Mesenteric fat pad (tissue), 1 donor: ENCODE measurements around the gene UBAP1L. TPM values are rescaled to one million over a fixed set of nuclear protein-coding genes. Genes with fewer than 3 reads are reported as not detected.

Experiments
- DNase-seq: peaks from one replicate; pipeline ENCODE4 v3.0.0-alpha.2; 2020; ENCODE audit warnings: low spot score
- total RNA-seq: library from RNA; stranded (reverse); fragmentation: NEBNext Ultra II Directional; extraction: Animal tissue kit (Norgen Biotek cat#: 25700); gene quantifications from one replicate; pipeline ENCODE4 v1.2.1, GENCODE V29; 2021
- donor health status: DM: yes; HTN: yes; CAD: no.

UBAP1L gene
- total RNA-seq, 1 donor from 2014 or later: 3.9 TPM

DNA sequence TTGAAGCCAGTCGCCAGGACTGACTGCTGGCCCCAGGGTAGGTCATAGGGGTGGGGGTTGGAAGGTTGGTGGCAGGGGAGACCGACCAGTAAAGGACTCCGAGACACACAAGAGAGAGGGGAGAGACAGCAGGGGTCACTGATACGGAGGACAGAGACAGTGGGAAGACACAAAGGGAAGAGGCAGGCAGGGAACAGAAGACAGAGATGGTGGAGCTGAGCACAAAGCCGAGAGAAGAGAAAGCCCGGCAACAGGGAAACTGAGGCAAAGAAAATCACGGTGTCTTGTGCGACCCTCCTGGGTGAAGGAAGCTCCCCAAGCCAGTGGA is 47.7 kb downstream of the UBAP1L start:
- DNase-seq: no peak

DNA sequence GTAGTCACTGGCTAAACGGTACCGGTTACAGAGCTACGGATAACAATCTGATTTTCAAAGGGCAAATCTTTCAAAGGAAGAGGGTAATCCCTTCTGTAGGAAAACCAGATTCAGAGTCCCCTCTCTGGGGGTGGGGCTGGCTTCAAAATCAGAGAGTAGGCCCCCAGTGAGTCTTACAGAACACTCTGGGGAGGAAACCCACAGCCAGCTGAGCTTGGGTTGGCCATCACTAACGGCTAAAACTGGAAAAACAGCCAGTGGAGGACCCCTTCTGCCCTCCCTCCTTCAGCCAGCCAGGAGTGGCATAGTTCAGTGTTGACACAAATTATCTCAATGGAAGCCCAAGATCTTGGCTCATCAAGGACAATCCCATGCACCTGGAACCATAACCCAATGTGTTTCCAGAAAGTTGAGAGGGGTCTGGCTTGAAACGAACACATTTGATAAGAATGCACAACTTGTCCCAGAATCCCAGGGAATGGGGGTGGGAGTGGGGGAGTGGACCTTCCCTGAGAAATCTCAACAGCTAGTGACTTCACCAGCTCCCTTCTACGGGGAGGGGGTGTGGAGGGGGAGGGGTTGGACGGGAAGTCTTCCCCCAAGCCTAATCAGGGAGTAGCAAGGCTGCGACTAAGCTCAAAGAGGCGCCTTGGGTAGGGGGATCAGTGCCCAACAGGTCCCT is 48.2 kb downstream of the UBAP1L start:
- no peak for DNase-seq

DNA sequence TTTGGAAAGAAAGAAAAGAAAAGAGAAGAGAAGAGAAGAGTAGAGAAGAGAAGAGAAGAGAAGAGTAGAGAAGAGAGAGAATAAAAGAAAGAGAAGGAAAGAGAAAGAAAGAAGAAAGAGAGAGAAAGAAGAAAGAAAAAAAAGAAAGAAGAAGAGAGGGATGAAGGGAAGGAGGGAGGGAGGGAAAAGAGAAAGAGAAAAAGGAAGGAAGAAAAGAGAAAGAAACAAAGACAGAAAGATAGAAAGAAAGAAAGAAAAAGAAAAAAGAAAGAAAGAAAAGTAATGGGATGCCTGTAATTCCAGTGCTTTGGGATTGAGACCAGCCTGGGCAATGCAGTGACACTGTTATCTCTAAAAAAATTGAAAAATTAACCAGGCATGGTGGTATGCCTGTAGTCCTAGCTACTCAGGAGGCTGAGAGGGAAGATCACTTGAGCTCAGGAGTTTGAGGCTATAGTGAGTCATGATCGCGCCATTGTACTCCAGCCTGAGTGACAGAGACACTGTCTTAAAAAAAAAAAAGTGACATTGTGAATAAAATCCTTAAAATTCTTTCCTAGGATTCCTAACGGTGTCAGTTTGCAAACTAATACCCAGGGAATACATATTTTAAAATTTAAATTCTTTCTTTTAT is 48.9 kb downstream of the UBAP1L start:
- DNase-seq: no peak

DNA sequence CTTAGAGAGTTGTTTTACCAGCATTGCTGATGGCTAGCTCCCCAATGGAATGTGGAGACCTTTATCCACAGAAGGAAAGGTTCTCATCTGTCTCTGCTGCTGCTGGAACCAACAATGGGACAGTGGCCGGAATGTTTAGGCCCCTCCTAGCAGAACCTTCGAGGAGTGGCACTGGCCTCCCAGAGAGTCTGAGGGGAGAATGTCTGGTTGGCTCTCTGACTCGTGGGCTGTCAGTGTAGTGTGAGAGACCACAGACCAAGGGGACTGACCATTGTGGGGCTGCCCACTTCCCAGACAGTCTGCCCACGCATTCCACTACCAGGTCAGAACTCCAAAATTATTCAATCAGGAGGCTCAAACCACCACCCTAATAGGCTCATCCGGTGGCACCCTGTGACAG is 52.3 kb downstream of the UBAP1L start:
- DNase-seq: no peak

DNA sequence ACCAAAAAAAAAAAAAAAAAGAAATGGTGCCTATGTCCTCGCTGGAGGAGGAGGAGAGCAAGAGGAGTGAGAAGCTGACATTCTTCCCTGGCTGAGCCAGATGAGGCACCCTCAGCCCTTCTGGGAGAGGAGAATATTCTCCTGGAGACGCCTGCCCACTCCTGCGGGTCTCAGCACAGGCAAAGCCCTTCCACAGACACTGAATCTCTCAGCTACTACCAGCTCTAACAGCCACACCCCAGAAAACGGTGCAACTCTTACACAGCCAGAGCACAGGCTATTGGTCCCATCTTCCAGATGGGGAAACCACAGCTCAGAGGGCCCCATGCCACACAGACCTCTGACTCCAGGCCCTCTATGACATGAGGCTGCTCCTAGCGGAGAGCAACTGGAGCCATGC is 52.9 kb downstream of the UBAP1L start:
- DNase-seq: no peak

DNA sequence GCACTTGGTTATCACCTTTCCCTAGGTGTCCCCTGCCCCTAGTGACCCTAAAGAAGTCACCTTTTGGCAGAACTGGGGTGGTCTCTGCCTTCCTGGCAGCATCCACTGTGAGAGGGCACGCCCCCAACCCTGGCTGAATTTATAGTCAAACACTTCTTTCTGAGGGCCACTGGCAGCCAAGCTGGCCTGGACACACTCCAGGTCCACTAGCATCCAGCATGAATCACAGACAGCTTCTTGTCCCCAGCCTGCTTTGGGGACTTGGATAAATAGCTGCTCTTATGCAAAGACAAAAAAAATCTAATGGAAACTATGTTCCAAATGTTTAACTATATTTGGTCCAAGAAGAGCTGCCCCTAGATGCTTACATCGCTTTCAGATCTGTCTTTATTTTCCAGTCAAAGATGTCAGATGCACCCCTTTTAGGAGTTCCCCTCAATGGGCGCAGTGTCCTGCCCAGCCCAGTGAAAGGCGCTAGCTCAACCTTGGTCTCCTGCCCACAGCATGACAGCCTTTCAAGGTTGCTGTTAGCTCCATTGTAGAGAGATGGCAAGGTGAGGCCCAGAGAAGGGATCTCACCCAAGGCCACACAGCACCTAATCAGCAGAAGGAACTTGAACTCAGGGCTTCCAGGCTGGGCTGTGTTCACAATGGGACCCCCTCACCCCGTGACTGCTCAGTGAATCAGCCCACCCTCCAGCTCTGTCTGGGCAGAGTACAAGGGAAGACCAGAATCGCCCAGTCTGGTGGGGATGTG is 54.2 kb downstream of the UBAP1L start:
- no peak for DNase-seq

DNA sequence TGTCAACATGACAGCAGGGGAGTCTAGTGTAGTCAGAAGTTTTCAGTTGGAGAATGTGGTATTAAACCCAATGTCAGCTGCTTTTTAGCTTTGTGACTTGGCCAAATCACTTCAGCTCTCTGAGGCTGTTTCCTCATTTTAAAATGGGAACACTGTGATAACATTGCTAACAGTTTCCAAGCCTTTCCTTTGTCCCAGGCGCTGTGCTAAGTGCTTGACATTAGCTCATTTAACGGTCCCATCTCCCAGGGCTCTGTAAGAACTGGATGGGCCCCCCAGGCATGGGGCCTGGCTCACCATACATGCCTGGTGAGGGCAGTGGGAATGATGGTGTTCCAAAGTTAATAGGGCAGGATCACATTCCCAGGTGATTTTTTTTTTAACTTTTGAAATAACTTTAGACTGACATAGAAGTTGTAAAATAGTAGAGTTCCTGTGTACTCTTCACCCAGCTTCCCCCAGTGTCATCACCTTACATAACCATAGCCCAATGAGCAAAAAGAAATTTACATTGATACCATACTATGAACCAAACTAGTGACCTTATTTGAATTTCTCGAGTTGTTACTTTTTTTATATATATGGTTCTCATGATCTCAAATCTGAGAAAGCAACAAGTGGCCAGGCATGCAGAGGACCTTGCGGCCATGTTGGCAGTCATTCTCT is 54.9 kb downstream of the UBAP1L start:
- no peak for DNase-seq

DNA sequence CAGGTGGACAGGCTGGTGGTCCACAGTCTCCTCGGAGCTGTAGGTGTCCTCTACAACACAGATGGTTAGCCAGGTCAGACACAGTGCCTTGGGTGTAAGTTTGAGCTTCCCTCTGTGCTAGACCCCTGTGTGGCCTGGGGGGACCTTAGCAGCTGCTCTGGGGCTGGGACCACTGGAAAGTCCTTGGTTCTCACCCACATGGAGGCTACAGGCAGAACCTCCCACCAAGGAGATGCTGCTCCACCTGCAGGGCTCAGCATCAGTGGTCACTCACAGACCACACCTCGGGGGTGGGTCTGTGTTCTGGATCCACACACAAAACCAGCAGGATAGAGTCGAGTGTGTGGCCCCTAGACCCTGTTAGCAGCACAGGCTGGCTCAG is 55.6 kb downstream of the UBAP1L start:
- DNase-seq: no peak

DNA sequence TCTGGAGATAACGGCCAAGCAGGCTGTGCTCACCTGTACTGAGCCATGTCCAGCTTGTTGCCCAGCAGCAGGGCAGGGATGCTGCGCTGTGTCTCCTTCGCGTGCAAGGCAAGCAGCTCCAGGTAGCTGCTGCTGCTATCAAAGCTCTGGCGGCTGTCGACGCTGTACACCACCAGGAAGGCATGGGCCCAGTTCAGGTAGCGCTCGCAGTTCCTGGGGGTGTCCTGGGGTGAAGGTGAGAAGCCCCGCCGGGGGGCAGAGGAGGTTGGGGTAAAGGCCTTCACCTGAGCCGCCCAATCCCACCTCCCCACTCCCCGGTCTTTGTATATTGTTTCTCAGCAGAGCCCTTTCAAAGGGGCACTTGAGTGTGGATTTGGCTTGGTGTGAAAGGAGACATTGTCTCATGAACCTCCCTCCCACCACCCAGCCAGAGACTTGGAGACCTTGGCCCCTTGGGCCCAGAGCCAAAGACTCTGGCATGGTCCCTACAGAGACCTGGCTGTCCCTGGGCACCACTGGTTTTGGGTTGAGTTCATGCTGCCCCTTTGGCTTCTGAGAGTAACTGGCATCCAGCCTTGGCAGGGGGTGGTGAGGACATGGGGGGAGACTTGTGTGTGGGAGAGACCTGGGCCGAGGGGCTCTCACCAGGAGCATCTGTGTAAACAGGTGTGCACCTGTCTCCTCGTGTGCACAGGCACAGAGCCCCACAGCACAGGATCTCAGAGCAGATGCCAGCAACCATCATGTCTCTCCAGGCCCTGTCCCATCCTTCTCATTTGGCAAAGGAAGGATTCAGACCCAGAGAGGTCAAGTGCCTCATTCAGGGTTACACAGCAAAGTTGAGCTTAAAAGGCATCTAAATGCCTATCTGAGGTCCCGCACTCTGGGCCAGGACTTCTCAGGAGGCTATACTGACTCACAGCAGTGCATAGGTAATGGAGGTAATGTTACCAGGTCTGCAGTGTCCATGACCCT is 56.3 kb downstream of the UBAP1L start:
- no peak for DNase-seq

DNA sequence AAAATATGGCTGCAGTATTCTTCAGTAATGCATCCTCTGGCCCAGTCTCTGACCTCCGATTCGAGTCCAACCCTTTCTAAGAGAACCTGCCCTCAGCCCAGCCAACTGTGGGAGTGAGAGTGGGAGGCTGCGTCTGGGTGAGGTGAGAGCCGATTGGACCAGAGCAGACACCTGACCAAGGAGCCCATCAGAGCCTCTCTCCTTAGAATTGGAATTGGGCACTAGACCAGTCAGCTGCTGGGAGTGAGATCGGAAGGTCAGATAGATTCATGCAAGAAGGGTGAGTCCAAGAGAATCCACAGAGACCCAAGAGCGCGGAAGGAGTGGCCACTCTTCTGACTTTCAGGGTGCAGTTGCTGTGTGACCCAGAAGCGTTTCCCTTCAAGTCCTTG is 57.5 kb downstream of the UBAP1L start:
- DNase-seq: no peak

DNA sequence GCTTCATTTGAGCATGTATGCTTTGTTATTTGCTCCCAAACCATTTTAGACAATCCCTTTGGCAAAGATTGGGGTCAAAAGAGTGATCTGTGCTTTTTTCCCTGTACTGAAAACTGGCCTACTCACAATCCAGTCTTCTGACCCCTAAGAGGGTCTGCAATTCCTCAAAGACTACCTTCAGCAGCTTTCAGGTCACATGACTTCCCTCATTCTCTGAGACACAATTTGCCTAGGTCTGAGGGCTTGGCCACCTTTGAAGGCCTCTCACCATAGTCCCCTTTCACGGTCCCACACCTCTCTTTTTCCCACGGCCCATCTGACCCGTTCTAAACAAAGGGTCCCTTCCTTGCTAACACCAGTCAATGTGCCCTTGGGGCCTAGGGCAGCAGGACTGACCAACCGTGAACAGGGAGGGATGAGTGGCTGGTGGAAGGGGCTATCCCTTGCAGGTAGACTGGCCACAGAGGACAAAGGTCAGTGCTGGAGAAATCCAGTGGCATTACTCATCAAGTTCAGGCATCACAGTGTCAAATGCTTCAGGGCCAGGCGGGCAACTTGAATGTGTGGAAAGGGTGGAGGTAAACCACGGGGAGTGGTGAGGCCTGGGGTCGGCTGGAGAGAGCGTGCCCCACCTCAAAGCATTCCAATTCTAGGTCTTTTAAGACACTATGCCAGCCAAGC is 58.0 kb downstream of the UBAP1L start:
- DNase-seq: no peak

DNA sequence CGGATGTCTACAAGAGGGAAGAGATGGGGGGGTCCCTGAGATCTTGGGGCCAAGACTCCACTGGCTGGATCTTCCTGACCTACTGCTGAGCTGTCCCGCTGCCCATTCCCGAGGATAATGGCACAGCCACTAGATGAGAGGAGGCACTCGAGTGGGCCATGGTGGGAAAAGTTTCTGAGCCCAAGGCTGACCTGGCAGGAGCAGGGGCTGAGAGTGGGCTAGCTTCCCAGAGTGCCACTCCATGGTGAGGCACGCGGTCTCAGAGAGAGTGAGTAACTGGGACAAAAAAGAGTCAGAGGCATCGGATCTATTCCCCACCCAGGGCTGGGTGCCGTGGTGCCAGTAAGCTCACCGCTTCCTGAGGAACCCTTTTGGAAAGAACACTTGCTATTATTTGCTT is 58.9 kb downstream of the UBAP1L start:
- no peak for DNase-seq

DNA sequence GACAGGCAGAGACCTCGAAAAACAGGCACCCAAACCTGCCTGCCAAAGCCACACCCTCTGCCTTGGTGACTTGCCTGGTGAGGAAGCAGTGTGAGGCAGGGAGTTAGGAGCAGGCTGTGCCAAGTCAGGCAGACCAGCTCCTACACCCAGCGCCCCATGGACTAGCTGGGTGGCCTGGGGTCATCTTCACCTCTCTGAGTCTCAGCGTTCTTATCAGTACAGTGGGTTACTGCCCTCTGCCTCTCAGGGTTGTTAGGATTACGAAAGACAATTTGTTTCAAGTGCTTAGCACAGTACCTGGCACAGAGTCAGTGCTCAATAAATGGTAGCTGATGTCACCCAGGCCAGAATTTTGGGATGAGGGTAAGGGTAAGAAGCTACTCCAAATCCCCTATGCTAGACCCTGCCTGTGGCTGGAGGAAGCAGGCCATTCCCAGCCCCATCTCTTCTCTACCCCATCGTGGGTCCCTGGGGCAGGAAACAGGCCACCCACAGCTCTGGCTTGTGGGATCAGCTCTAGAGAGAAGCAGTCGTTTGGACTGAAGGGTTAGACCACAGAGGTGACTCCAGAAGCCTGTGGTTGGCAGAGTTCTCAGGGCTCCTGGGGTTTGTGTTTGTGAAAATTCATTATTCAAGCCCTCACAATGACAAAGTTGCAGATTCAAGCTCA is 59.7 kb downstream of the UBAP1L start:
- DNase-seq: no peak

DNA sequence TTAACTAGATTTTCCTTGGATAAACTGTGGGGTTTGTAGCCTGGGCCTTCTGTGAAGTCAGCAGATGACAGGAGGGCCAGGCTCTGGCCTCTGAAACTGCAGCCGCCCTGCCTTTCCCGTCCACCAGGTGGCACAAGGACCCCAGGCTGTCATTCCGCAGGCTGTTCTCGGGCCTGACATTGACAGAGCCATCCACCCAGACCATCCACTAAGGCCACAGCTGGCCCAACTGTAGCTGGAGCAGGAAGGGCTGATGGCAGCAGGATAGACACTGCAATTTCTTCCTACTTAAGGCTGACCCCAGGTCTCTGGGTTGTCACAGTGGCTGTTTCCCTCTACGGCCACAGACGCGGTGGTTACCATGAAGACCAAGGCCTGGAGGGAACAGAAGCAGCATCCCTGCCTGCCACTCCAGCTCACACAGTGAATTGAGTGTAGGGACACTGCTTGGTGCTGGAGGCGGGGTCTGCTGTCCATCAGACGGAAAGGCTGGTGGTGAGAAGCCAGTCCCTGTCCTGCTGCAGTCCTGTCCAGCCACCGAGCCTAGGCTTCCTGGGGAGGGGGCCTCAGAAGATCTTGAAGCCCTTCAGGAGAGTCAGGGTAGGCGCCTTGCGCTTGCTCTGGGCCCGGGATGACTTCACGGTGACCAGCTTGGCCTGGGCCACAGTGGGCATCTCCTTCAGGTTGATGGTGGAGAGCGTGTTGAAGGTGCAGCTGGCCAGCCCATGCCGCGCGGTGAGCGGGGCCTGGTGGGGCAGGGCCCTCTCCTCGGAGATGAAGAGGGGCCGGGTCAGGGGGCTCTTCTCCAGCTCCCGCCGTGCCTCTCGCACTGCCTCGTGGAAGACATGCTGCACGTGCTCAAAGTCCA is 60.4 kb downstream of the UBAP1L start:
- DNase-seq: no peak

DNA sequence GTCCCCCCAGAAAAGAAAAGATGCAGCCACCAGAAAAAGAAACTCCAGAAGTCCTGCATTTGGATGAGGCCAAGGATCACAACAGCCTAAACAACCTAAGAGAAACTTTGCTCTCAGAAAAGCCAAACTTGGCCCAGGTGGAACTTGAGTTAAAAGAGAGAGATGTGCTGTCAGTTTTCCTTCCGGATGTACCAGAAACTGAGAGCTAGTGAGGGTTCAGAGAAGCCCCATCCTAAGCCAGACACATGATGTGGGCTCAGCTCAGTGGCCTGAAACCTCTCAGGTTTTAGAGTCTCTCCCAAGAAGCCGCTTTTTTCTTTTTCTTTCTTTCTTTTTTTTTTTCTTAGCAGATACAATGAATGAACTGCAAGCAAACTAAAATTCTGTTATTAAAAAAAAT is 62.0 kb downstream of the UBAP1L start:
- no peak for DNase-seq

DNA sequence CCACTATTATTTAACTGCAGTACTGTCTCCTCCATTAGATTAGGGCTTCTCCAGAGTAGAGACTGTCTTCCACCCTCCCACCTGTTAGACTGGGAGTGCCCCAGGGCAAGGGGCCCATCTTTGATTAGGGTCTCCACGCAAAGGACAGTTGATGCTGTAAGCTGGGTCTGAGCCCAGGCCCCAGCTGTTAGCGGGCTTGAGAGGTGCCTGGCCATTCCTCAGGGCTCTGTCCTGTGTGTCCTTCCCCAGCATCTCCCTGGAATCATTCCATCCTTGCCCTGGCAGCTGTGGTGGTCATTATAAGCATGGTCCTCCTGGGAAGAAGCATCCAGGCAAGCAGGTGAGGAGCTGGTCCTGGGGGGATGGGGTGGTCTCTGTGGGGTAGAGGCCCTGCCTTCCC is 63.7 kb downstream of the UBAP1L start:
- no peak for DNase-seq

DNA sequence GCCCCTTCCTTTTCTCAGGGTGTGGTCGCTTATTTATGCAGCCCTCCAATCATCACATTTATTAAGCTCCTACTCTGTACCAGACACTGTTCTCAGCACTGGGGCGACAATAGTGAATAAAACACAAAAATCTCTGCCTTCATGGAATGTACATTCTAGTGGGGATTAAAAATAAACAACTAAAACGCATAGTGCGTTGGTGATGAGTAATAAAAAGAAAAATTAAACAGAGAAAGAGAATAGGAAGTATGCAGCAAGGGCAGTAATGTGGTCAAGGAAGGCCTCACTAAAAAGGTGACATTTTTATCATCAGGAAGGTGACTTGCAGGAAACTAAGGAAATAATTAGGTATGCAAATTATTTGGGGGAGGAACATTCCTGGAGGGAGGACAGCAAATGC is 64.7 kb downstream of the UBAP1L start:
- DNase-seq: no peak

DNA sequence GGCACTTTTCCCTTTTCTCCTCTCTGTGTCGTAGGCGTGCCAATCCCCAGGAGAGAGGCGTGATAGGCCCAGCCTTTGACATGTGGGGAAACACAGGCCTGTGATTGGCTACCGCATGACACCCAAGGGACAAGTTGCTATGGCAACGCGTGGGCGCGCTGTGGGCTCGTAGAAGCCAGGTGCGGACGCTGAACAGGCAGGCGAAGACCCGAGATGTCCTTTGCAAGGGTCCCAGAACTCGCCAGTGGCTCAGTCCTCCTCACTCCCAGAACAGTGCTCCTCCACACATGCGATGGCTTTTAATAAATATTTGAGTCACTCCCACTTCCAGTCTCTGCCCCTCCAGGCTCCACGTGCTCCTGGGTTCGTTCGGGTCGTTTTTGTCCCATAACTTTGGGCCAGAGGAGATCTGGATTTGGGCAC is 65.6 kb downstream of the UBAP1L start:
- no peak for DNase-seq

DNA sequence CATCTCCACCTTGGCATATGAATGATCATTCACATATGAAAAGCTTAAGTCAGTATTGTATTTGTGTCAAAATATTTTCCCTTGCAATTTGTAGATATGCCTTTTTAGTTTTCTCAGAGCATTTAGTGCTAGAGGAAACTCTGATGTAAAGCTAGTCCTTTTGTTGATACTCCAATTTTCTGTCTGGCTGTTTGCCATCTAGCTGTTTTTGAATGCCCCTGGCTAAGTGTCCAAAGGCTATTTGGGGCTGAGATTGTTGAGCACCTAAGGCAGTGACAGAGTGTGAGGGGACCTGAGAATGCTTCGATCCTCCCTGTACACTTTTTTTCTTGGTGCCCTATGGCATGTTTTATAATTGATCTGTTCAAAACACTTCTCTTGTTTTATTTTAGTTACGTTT is 66.8 kb downstream of the UBAP1L start:
- no peak for DNase-seq
